Measurements from ENCODE around the gene STK39. TPM values are rescaled to one million over a fixed set of nuclear protein-coding genes. Genes with fewer than 3 reads are reported as not detected.

STK39 gene
- total RNA-seq, 1 experiment from 2014 or later = 22.1 TPM

DNA sequence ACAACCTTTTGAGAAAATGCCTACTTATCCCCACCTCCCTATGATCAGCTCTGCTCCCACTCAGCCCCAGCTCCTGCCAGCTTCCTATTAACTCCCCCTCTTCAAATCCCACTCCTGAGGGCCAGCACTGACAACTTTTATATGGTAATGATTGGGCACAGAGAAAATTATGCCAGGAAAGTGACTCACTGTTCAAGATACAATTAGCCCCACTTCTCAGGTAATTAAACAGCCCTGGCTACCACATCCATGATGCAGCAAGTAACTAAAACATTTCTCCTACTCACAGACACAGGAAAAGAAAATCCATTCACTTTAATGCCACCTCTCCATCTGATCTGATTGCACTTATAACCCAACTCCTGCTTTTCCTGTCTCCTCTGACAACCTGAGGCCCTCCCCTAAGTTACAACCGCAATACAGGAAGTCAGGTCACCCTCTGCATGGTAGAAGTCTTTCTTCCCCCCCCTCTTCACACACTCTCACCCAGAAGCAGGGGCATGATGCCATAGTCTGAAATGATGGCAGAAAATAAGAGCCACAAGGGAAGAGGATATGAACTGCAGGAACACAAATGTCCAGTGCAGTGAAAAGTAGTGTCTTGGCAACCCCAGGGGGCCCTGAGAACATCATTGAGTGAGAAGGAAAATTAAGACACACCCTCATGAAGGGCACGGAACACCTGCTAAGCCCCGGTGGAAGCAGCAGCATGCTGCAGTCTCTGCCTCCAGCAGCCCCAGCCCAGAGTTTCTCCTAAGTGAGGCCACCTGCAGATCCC is 54.4 kb downstream of the STK39 start:
- Histone ChIP-seq H3K14ac (ENCODE audit: insufficient read depth, low read length) (no peak overlapping the region), H3K23ac (ENCODE audit: insufficient read length, low read depth, low read length) (no peak overlapping the region), H3K9me3 (ENCODE audit: control insufficient read depth, low read depth, low read length) (no peaks in the 10 kb centered on the region), H3K27ac (ENCODE audit: insufficient read length, low read depth, low read length) (no peak overlapping the region), H3K9ac (ENCODE audit: extremely low read depth, insufficient read length, low read length) (no peak overlapping the region), H3K18ac (ENCODE audit: insufficient read length, low read depth, low read length) (no peak overlapping the region), H2BK12ac (ENCODE audit: insufficient read length, low read depth, low read length) (no peak overlapping the region), H4K5ac (ENCODE audit: insufficient read length, low read depth, low read length) (no peak overlapping the region), H4K8ac (replicated peaks; ENCODE audit: insufficient read length, low read depth, low read length) (no peak overlapping the region), H2AK5ac (ENCODE audit: insufficient read length, low read length) (no peak overlapping the region), H2BK20ac (ENCODE audit: low read depth, low read length, poor library complexity, severe bottlenecking) (no peak overlapping the region), H3K4ac (ENCODE audit: low read depth, low read length) (no peak overlapping the region), H3K4me1 (ENCODE audit: insufficient read depth, low read length) (peaks cover 8% of the 10 kb centered on the region; the same call in 1 of the 2 replicates), H2BK120ac (ENCODE audit: low read depth, low read length, poor library complexity, severe bottlenecking) (no peak overlapping the region), H3K56ac (ENCODE audit: insufficient read length, low read depth, low read length) (no peak overlapping the region), H2BK15ac (ENCODE audit: low read depth, low read length) (no peak overlapping the region), H3K27me3 (ENCODE audit: insufficient read depth, low read length) (no peaks in the 10 kb centered on the region), H3K79me1 (ENCODE audit: insufficient read depth, low read depth, low read length, poor library complexity, severe bottlenecking) (no peaks in the 10 kb centered on the region), H4K20me1 (ENCODE audit: control insufficient read depth, insufficient read depth, insufficient read length) (no peaks in the 10 kb centered on the region), H3K23me2 (ENCODE audit: insufficient read length, low read depth, low read length, poor library complexity, severe bottlenecking) (no peaks in the 10 kb centered on the region), H3T11ph (ENCODE audit: low read length) (no peak overlapping the region), H2AFZ (ENCODE audit: low read length) (no peak overlapping the region), H2BK5ac (ENCODE audit: insufficient read length, low read length) (no peak overlapping the region), H3K4me2 (ENCODE audit: insufficient read depth, insufficient read length, low read length) (no peak overlapping the region), H4K91ac (ENCODE audit: insufficient read length, low read depth, low read length) (no peak overlapping the region), H3K79me2 (ENCODE audit: insufficient read depth, low read length) (no peaks in the 10 kb centered on the region)
- Mint-ChIP-seq H3K27me3 (ENCODE audit: low read depth) (no peaks in the 10 kb centered on the region; the same call in 1 of the 2 replicates), H3K4me3 (no peak overlapping the region), H3K4me1 (peaks cover 31% of the 10 kb centered on the region in 2 experiments), H3K27ac (peak overlapping the region; percentile 5 to 83 (median 38); a peak in 3 of 7 replicates), H3K36me3 (ENCODE audit: insufficient read depth in 1 of 3, low read depth in 3 of 3) (no peaks in the 10 kb centered on the region), H3K9me3 (no peaks in the 10 kb centered on the region)
- no peak for TF ChIP-seq CTCF (conservative IDR thresholded peaks at IDR 0.05)
- DNase-seq = no peak
- no CpG with 5 or more reads among the region's 3 CpGs for WGBS (ENCODE audit: extremely low coverage, insufficient read length, low lambda C conversion rate)
